Neuronal stem cell (in vitro differentiated cells): ENCODE measurements around the gene ANKRD44.

Experiments
- DNase-seq: peaks from one replicate; pipeline ENCODE4 v3.0.0-alpha.2; 2013; ENCODE audit warnings: low spot score
- H2AFZ ChIP-seq: one replicate; pipeline ENCODE4 v1.6.1; 2013; ENCODE audit warnings: mild to moderate bottlenecking, low read length, inconsistent platforms
- H2AK5ac ChIP-seq: 2 replicates; pipeline ENCODE4 v1.6.1; 2013; ENCODE audit warnings: low read depth, mild to moderate bottlenecking, inconsistent platforms, low read length, moderate library complexity, mixed read lengths
- H2BK120ac ChIP-seq: 2 replicates; pipeline ENCODE4 v1.6.1; 2013; ENCODE audit warnings: low read depth, mild to moderate bottlenecking, inconsistent platforms, low read length, moderate library complexity, mixed read lengths
- H2BK12ac ChIP-seq: one replicate; pipeline ENCODE4 v1.6.1; 2013; ENCODE audit warnings: low read length, inconsistent platforms
- H2BK15ac ChIP-seq: 2 replicates; pipeline ENCODE4 v1.6.1; 2013; ENCODE audit warnings: mild to moderate bottlenecking, low read length, inconsistent platforms, mixed read lengths
- H2BK5ac ChIP-seq: one replicate; pipeline ENCODE4 v1.6.1; 2013; ENCODE audit warnings: inconsistent platforms, mild to moderate bottlenecking, low read length, moderate library complexity
- H3K14ac ChIP-seq: one replicate; pipeline ENCODE4 v1.6.1; 2013; ENCODE audit warnings: low read length, inconsistent platforms
- H3K18ac ChIP-seq: 2 replicates; pipeline ENCODE4 v1.6.1; 2013; ENCODE audit warnings: low read length, inconsistent platforms
- H3K23ac ChIP-seq: 2 replicates; pipeline ENCODE4 v1.6.1; 2013; ENCODE audit warnings: low read depth, mild to moderate bottlenecking, mixed read lengths, low read length, inconsistent platforms; ENCODE audit not compliant: poor library complexity
- H3K27ac ChIP-seq: replicated peaks from 3 replicates; pipeline ENCODE4 v1.5.1; 2013; ENCODE audit warnings: low read length, inconsistent platforms
- H3K27me3 ChIP-seq, 3 experiments: 2 replicates each; pipeline ENCODE4 v1.6.1; 2013; ENCODE audit warnings: low read length in 3 of 3, mild to moderate bottlenecking in 2 of 3, inconsistent platforms in 1 of 3, low read depth in 1 of 3, mixed read lengths in 1 of 3, moderate library complexity in 1 of 3; ENCODE audit not compliant: control insufficient read depth in 3 of 3, insufficient read depth in 3 of 3
- H3K36me3 ChIP-seq, 2 donors: replicated peaks in 1 of 2; 2 replicates each; pipeline ENCODE4 v1.6.1; 2013; ENCODE audit warnings: low read length in 2 of 2; ENCODE audit not compliant: control insufficient read depth in 2 of 2, insufficient read depth in 2 of 2
- H3K4ac ChIP-seq: 2 replicates; pipeline ENCODE4 v1.6.1; 2013; ENCODE audit warnings: inconsistent platforms, mild to moderate bottlenecking, low read length, moderate library complexity
- H3K4me1 ChIP-seq, 2 donors: 1 replicate in 1 of 2; 2 replicates in 1 of 2; pipeline ENCODE4 v1.6.1; 2013; ENCODE audit warnings: low read length in 2 of 2, low read depth in 1 of 2; ENCODE audit not compliant: control insufficient read depth in 2 of 2, insufficient read depth in 1 of 2
- H3K4me2 ChIP-seq: one replicate; pipeline ENCODE4 v1.6.1; 2013; ENCODE audit warnings: mild to moderate bottlenecking, low read length, inconsistent platforms; ENCODE audit not compliant: insufficient read depth, poor library complexity, severe bottlenecking
- H3K4me3 ChIP-seq, 2 donors: 2 replicates each; pipeline ENCODE4 v1.5.1; 2013; ENCODE audit warnings: low read length in 2 of 2, mild to moderate bottlenecking in 2 of 2, inconsistent platforms in 1 of 2, moderate library complexity in 1 of 2
- H3K79me1 ChIP-seq: one replicate; pipeline ENCODE4 v1.6.1; 2013; ENCODE audit warnings: low read depth, mild to moderate bottlenecking, inconsistent platforms, low read length, moderate library complexity
- H3K9ac ChIP-seq: one replicate; pipeline ENCODE4 v1.6.1; 2013; ENCODE audit warnings: mild to moderate bottlenecking, low read depth, low read length, inconsistent platforms; ENCODE audit not compliant: poor library complexity
- H3K9me3 ChIP-seq, 2 donors: replicated peaks in 1 of 2; 2 replicates each; pipeline versions ENCODE3 to v1.6.1; 2013; ENCODE audit warnings: low read length in 2 of 2, mild to moderate bottlenecking in 2 of 2, inconsistent platforms in 1 of 2, low read depth in 1 of 2, mixed read lengths in 1 of 2, moderate library complexity in 1 of 2; ENCODE audit not compliant: control insufficient read depth in 2 of 2, insufficient read depth in 1 of 2
- H4K8ac ChIP-seq: one replicate; pipeline ENCODE4 v1.6.1; 2013; ENCODE audit warnings: low read depth, mild to moderate bottlenecking, inconsistent platforms, low read length, moderate library complexity
- H4K91ac ChIP-seq: one replicate; pipeline ENCODE4 v1.6.1; 2013; ENCODE audit warnings: low read length, low read depth, mild to moderate bottlenecking, inconsistent platforms; ENCODE audit not compliant: poor library complexity
- WGBS, 2 donors: extraction: QIAGEN DNeasy Blood & Tissue Kit; methylation state at CpG; one replicate each; pipeline ENCODE4 v1.1.7; 2013; ENCODE audit warnings: missing lambda C conversion rate in 2 of 2, mixed read lengths in 1 of 2; ENCODE audit not compliant: insufficient read length in 2 of 2, insufficient replicate concordance in 1 of 2; ENCODE audit errors: extremely low coverage in 2 of 2; 5-methylcytosine and 5-hydroxymethylcytosine counted together

The ANKRD44 gene

GRCh38 chr2:196954001-196954400, 356.6 kb downstream of the ANKRD44 start:
- Histone ChIP-seq H3K18ac (no peak overlapping the region), H4K91ac (no peak overlapping the region), H3K27me3 (no peaks in the 10 kb centered on the region), H3K4ac (no peak overlapping the region), H3K14ac (no peak overlapping the region), H3K23ac (no peak overlapping the region), H2BK5ac (no peak overlapping the region), H2AK5ac (no peak overlapping the region), H3K36me3 (no peaks in the 10 kb centered on the region), H3K4me1 (peaks cover 0 to 9% of the 10 kb centered on the region in 2 donors), H3K79me1 (no peaks in the 10 kb centered on the region), H3K4me2 (no peak overlapping the region), H3K9me3 (no peaks in the 10 kb centered on the region), H3K4me3 (no peak overlapping the region), H3K27ac (no peak overlapping the region), H2BK15ac (no peak overlapping the region), H2BK120ac (no peak overlapping the region), H2AFZ (peak overlapping the region; percentile 43), H3K9ac (no peak overlapping the region), H2BK12ac (no peak overlapping the region), H4K8ac (no peak overlapping the region)
- no peak for DNase-seq
- WGBS, 2 donors: no CpG with 5 or more reads among the region's 5 CpGs

DNA sequence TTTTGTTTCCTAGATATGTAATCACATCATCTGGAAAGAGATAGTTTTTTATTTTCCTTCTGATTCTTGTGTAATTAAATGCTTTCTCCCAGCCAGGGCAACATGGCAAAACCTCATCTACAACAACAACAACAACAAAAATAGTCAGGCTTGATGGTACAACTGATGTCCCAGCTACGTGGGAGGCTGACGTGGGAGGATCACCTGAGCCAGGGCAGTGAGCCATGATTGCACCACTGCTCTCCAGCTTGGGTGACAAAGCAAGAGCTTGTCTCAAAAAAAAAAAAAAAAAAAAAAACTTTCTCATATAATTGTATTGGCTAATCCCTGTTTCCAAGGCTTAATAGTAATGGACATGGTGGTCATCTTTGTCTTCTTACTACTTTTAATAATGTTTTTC, 357.6 kb downstream of the ANKRD44 start:
- Histone ChIP-seq H3K27ac (no peak overlapping the region), H3K79me1 (no peaks in the 10 kb centered on the region), H3K14ac (no peak overlapping the region), H4K8ac (no peak overlapping the region), H2AK5ac (no peak overlapping the region), H3K23ac (no peak overlapping the region), H3K27me3 (no peaks in the 10 kb centered on the region), H3K4ac (no peak overlapping the region), H2BK120ac (no peak overlapping the region), H2BK15ac (no peak overlapping the region), H3K4me2 (no peak overlapping the region), H4K91ac (no peak overlapping the region), H2AFZ (no peak overlapping the region), H3K36me3 (no peaks in the 10 kb centered on the region), H2BK12ac (no peak overlapping the region), H3K9ac (no peak overlapping the region), H3K9me3 (no peaks in the 10 kb centered on the region), H3K18ac (no peak overlapping the region), H2BK5ac (no peak overlapping the region), H3K4me1 (peaks cover 0 to 9% of the 10 kb centered on the region in 2 donors), H3K4me3 (no peak overlapping the region)
- WGBS, 2 donors: no CpG with 5 or more reads among the region's 2 CpGs
- no peak for DNase-seq

DNA sequence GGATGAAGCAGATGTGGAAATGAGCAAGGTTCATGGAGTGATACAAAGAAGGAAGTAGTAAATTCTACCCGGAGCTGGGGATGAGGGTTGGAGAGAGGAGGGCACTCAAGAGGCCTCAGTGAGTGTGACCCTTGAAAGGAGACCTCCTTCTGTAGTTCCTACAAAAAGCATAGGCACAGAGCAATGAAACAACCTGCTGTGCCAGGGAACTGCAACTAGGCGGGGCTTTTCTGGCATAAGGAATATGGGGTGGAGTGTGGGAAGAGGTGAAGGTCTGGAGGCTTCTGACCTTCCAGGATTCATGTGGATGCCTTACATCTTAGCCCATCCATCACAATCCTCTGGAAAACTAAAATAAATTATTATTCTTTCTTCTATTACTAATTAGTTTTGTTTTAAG, 358.6 kb downstream of the ANKRD44 start:
- Histone ChIP-seq H3K23ac (no peak overlapping the region), H4K91ac (no peak overlapping the region), H3K79me1 (no peaks in the 10 kb centered on the region), H2BK5ac (no peak overlapping the region), H2BK12ac (no peak overlapping the region), H2BK15ac (no peak overlapping the region), H2AFZ (peak overlapping the region; percentile 33), H3K4me3 (no peak overlapping the region), H3K9me3 (no peaks in the 10 kb centered on the region), H3K4me1 (peaks cover 0 to 9% of the 10 kb centered on the region in 2 donors), H3K4me2 (no peak overlapping the region), H3K36me3 (no peaks in the 10 kb centered on the region), H3K27ac (no peak overlapping the region), H3K27me3 (no peaks in the 10 kb centered on the region), H3K4ac (no peak overlapping the region), H3K14ac (no peak overlapping the region), H3K9ac (no peak overlapping the region), H2AK5ac (no peak overlapping the region), H4K8ac (no peak overlapping the region), H3K18ac (no peak overlapping the region), H2BK120ac (no peak overlapping the region)
- DNase-seq: no peak
- WGBS, 2 donors: no CpG with 5 or more reads among the region's 2 CpGs

DNA sequence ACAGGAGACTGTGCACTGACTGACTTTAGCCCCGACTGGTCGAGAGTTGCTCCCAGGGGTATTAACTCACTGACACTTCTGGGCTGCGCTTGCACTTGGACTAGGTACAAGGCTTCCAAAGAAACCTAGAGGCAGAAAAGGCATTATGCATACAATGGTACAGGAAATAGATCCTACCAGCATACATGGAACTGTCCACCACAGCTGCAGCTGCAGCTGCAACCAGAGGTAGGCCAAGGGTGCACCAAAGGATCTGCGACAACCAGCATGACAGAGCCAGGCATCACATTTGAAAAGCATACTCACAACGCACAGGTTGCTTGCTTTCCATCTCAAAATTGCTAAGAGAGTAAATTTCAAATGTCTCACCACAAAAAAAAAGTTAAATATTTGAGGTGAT, 361.5 kb downstream of the ANKRD44 start:
- Histone ChIP-seq H3K14ac (no peak overlapping the region), H2AK5ac (no peak overlapping the region), H3K36me3 (no peaks in the 10 kb centered on the region), H3K27ac (no peak overlapping the region), H3K27me3 (no peaks in the 10 kb centered on the region), H2BK120ac (no peak overlapping the region), H3K4me1 (peaks cover 0 to 6% of the 10 kb centered on the region in 2 donors), H2BK12ac (no peak overlapping the region), H3K4me2 (no peak overlapping the region), H3K9ac (no peak overlapping the region), H3K4ac (no peak overlapping the region), H3K79me1 (no peaks in the 10 kb centered on the region), H3K18ac (no peak overlapping the region), H4K91ac (no peak overlapping the region), H2AFZ (no peak overlapping the region), H4K8ac (no peak overlapping the region), H3K9me3 (no peaks in the 10 kb centered on the region), H2BK5ac (no peak overlapping the region), H3K4me3 (no peak overlapping the region), H2BK15ac (peak overlapping the region; percentile 9), H3K23ac (no peak overlapping the region)
- DNase-seq: no peak
- no CpG with 5 or more reads among the region's 5 CpGs for WGBS, 2 donors
